Hematopoietic multipotent progenitor cell (in vitro differentiated cells): ENCODE results near the gene KANK2. TPM values are rescaled to one million over a fixed set of nuclear protein-coding genes. Genes with fewer than 3 reads are reported as not detected.

Experiments used
- DNase-seq, 3 donors: peaks; one replicate each; pipeline ENCODE4 v3.0.0-alpha.2; 2011 to 2015; ENCODE audit warnings: low read depth in 2 of 3, low spot score in 2 of 3
- total RNA-seq: library from RNA; depleted of rRNA; stranded (reverse); fragments of >200 nt; gene quantifications from one replicate; pipeline ENCODE4 v1.2.3, GENCODE V29; 2012

KANK2 gene
- total RNA-seq = 74.1 TPM

DNA sequence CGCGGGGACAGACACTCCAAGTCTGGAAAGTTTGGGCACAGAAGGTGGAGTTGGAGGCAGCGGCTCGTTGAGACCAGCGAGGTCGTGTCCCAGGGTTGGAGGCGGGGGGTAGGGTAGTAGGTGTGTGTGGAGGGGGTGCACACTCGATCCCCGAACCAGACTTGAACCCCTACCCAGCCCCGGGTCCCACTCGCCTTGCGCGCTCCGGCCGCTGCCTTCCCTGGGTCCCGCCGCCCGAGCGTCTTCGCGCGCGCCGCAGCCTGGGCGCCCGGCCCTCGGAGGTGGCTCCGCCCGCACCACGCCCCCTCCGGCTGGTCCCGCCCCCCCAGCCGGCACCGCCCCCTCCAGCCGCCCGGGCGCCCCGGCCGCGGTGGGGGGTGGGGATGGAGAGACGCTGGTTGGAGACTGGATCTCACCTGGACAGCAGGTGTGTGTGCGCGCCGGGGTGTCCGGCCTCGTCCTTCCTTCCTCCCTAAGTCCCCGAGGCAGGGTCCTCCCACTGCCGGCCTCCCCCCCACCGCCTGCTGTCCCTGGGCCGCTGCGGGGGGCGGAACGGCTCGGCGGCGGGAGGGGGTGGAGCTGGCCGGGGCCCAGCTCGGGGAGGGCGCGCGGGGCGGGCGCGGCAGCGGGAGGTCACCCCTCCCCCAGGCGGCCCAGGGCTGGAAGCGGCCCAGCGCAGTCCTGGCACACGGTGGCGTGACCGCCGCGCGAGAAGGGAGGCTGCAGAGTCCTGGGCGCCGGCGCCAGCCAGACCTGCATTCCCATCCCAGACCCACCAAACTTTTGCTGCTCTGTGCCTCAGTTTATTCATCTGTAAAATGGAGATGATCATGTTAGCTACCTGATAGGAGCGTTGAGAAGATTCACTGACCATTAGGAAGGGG, at the start of gene KANK2:
KANK2 (minus strand) TSS at position 255 of the 884 bp plus-strand sequence. CDS start 3,034 bp downstream, outside the sequence.
- DNase-seq = peak; percentile 54 to 82 (median 77)

- DNase-seq = no peak
Observed at GRCh38 chr19:11246941-11247340, 49.6 kb upstream of the KANK2 start.

- no peak for DNase-seq
Observed at GRCh38 chr19:11244846-11245589, 47.7 kb upstream of the KANK2 start.

- DNase-seq = no peak
Observed at GRCh38 chr19:11243798-11244169, 46.4 kb upstream of the KANK2 start.

- peak; percentile 41 to 83 (median 76) for DNase-seq
Observed at GRCh38 chr19:11242864-11243797, 45.8 kb upstream of the KANK2 start.

DNA sequence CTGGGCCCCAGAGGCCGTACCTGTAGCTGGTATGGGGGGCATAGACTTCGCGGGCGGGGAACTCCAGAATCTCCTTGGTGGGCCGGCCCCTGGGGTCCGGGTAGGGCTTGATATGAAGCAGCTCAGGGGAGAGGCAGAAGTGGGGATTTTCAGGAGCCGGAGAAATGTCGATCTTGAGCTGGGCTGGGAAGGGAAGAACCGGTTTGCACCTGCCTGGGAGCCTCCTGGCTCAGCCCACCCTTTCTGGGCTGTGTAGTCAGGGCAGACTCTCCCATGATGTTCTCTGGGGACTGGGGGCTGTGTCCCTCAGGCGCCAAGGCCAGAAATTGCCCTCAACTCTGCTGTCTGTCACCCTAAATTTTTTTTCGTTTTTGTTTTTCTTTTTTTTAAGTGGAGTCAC, 44.7 kb upstream of the KANK2 start:
- DNase-seq = no peak

- DNase-seq = no peak
Observed at GRCh38 chr19:11240008-11240444, 42.7 kb upstream of the KANK2 start.

- DNase-seq = no peak
Observed at GRCh38 chr19:11239377-11240000, 42.1 kb upstream of the KANK2 start, which contains the start of gene ANGPTL8. Gene ANGPTL8, plus strand, starts transcription at chr19:11239619. Its CDS starts 19 bp downstream, at chr19:11239638.

DNA sequence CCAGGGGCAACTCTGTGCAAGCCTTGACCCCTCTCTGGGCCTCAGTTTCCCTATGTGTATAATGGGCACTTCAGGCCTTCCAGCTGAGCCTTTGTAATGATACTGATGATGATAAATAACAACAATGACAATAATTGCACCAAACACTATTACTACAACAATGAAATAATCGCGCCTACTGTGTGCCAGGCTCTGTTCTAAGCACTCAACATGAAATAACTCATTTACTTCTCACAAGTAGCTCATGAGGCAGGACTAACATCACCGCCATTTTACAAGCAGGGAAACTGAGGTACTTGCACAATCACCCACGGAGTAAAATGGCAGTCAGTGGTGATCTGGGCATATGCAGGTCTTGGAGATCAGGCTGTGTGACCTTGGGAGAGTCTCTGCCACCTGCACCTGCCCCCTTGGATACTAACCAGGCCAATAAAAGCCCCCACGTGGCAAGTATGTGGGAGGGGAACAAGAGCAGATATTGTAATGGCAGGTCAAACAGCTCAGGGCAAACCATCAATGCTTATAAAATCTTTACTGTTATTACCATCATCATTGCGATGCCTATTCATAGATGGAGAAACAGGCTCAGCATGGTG, 41.5 kb upstream of the KANK2 start:
- no peak for DNase-seq

DNA sequence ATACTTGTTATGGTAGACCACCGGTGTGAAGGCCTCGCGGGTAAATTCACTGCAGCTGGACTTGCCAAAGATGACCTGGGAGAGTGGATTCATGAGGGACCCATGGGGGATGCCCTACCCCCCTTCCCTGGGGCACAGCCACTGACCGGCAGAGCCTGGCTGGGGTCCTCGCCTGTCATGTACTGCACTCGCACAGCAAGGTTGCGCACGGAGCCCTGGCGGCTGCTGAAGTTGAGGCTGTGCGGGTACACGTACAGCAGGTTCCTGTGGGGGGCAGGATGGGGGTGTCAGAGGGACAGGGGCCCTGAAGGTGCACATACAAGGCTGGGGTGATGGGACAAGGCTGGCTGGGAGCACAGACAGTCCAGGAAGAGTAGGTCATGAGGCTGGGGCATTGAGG, 40.7 kb upstream of the KANK2 start:
- DNase-seq = no peak

DNA sequence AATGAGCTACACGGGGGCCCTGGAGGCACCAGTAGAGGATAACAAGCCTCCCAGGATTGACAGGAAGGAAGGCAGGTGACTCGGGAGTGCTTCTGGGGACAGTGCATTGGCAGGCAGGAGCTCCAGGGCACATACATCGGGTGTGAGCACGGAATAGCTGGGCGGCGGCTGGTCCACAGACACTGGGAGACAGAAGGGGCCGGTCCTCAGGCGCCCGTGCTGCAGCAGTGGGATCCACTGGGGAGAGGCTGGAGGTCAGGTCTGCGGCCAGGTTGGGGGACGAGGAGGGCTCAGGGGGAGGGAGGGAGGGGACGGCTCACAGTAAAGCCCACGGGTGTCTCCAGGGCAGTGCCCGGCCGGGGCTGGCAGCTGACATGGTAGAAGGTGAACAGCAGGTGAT, 40.0 kb upstream of the KANK2 start:
- no peak for DNase-seq

GRCh38 chr19:11236324-11237301, 39.3 kb upstream of the KANK2 start:
- no peak for DNase-seq

GRCh38 chr19:11234486-11235075, 37.2 kb upstream of the KANK2 start:
- DNase-seq = no peak

DNA sequence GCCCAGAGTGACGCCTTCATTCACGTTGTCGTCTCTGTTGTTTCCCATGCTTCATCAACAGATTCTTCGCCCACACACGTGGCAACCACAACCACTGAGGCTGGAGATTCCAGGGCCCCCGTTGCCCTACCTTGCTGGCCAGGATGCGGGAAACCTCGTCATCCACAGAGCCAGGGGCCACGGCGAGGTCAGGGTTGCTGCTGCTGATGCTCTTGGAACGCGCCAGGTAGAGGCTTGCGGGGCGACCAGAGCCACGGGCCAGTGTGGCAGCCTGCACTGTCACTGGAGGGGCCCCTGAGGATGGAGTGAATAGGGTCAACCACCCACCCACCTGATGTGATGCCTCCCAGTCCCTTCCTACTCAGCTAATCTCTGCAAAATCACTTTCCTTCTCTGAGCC, 35.7 kb upstream of the KANK2 start:
- no peak for DNase-seq

GRCh38 chr19:11232555-11232954, 35.2 kb upstream of the KANK2 start:
- no peak for DNase-seq

GRCh38 chr19:11230621-11231386, 33.5 kb upstream of the KANK2 start:
- DNase-seq = no peak

- peak in 2 of 3 donors; percentile 19 to 26 for DNase-seq
Observed at GRCh38 chr19:11227195-11227886, 30.0 kb upstream of the KANK2 start.
